NCI-H1105 (cell line): ENCODE data around the gene CHRD.
A peak's percentile ranks its signal among the peaks of the same experiment; 100 is the strongest.

ENCODE experiments used
- DNase-seq: peaks from one replicate; lab custom pipeline; 2025; lab: John Stamatoyannopoulos, UW

Gene CHRD

DNA sequence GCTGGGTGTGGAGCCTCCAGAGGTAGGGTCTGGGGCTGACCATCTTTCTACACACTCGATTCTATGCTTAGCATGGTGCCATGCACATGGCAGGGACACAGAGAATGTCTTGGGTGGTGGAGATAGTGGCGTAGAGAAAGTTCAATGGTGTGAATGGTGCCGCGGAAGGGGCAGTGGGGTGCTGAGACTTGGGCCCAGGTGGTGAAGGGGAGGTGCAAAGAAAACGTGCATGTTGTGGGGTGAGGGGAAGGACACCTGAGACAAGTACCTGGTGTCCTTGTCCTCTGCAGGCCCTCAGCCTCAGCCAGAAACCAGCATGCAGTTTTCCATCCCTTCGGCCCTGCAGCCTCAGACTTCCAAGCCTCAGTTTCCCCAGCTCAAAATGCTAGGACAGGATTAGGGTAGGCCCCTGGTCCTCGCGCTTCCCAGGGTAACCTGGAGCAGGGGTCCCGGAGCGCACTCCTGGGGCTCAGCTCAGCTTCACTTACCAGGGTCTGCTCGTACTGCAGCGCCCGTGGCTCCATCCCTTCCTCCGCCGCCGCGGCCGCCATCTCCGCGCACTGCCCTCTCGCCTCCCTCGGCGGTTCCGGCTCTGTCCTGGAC is 18.8 kb upstream of the CHRD start:
- peak; percentile 52 for DNase-seq

DNA sequence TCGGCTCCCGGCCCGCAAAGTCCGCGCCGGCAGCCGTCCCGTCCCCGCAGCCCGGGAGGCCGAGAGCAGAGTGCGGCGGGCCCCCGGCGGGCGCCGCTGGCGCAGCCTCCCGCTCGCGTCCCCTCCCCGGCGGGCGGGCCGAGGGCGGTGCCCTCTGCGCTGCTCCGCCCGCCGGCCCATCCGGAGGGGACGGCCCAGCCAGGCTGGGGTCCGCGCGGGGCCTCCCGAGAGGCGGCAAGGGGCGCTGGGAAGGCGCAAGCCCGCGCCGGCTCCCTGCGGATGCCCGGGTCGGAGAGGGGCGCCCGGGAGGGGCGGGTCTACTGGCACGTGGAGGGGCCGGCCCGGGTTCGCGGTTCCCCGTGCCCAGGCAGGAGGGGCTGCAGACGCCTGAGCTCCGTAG is 18.3 kb upstream of the CHRD start, which contains the start of the genes CLCN2 and POLR2H:
Gene CLCN2, minus strand, starts transcription at position 74 of the 400 bp plus-strand sequence. CDS start 126 bp downstream, outside the sequence.
Gene POLR2H, plus strand, starts transcription at position 179 of the 400 bp plus-strand sequence. CDS start 1,783 bp downstream, outside the sequence.
- DNase-seq: peak; percentile 55

DNA sequence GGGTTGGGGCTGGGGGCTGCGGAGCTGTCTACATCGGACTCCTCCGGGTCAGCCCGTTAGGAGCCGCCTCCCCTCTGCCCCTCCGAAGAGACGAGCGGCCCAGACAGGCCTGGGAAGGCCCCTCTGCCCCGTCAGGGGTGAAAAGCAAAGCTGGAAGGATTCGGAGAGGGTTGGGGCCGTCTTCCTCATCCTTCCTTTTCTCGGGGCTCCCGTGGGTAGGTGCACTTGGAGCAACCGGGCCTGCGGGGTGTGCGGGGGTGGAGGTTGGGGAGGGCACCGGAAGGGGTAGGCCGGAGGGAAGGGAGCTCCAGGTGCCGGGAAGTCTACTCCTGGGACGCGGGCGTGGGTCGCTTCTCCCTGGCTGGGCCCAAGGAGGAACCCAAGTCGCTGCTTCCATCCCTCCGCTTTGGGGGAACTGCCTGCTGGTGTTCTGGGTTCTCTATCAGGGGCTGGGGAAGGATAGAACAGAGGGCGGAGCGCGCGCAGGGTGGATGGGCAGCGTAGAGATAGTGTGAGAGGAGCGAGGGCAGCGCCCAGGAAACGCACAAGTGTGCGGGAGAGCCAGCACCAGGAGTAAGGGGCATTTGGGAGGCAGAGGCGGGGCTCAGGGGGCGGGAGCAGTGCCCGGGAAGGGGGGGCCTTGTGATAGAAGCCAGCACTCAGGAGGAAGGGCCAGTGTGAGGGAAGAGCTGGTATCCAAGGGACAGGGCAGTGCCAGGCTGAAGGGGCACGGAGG is 17.8 kb upstream of the CHRD start:
- peak; percentile 80 for DNase-seq

DNA sequence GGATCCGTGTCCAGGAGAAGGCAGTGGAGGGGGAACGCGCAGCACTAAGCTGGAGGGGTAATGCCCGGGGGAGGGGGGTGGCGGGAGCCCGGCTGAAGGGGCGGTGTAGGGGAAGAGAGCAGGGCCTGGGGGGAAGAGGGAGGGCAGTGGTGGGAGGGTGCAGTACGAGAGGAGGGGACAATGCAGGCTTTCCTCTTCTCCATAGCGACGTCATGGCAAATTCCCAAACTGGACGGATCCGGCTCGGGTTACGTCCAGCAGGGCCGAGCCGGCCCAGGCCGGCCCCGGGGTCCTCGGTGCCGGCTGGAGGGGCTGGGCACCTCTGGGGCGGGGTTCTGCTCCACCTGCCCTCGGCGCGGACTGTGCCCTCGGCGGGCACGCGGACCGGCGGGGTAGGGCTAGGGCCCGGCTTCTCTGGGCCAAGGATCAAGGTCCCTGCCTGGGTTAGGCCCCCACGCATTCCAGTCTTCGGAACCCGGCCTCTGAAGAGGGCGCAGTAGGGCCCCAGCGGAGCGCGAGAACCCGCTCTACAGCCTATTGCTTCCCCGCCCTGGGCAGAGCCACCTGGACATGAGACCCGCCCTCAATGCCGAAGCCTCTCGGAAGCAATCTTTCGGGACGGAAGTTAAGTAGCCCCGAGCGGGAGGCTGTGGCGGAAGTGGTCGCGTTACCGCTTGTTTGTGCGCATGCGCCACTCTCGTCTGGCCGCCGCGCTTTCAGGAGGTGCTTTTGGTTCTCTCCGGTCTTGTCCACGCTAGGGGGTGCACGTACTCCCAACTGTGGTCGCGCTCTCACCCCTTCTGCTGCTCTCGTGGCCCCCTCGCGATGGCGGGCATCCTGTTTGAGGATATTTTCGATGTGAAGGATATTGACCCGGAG is 16.9 kb upstream of the CHRD start:
- peak; percentile 99 for DNase-seq

DNA sequence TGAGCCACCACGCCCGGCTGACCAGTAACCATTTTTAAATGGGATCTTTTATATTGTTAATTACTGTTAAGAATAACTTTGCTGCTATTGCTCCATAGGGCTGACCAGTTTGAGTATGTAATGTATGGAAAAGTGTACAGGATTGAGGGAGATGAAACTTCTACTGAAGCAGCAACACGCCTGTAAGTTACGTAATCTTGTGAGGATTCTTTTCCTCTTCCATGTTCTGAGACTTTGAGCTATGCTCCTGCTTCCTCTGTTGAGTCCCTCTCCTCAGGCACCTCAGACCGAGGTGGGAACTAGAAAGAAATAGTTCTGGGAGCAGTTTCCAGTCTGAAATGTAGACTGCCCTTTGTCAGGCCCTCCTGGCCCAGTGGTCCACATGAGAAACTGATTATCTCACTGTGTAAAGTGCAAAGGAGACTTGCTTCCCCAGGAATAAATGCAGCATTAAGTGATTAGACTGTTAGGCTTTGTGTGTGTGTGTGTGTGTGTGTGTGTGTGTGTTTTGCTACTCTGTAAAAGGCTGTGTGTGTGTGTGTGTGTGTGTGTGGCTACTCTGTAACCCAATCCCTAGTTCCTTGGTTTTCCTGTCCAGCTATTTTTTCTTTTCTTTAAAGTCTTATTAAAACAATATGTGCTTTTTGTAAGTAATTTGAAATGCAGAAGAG is 13.1 kb upstream of the CHRD start:
- no peak for DNase-seq

DNA sequence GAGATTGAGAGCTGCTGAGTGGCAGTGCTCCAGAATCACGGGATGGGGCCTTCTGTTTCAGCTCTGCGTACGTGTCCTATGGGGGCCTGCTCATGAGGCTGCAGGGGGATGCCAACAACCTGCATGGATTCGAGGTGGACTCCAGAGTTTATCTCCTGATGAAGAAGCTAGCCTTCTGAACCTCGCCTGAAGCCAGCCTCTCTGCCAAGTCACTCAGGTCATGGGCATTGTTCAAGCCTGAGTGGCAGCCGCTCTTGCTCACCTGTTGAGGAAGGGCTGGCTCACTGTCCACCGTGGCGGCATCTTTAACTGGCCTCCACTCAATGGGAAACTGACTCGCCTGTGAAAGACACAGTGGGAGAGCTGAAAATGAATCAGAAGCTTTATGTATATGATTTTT is 11.7 kb upstream of the CHRD start:
- no peak for DNase-seq

DNA sequence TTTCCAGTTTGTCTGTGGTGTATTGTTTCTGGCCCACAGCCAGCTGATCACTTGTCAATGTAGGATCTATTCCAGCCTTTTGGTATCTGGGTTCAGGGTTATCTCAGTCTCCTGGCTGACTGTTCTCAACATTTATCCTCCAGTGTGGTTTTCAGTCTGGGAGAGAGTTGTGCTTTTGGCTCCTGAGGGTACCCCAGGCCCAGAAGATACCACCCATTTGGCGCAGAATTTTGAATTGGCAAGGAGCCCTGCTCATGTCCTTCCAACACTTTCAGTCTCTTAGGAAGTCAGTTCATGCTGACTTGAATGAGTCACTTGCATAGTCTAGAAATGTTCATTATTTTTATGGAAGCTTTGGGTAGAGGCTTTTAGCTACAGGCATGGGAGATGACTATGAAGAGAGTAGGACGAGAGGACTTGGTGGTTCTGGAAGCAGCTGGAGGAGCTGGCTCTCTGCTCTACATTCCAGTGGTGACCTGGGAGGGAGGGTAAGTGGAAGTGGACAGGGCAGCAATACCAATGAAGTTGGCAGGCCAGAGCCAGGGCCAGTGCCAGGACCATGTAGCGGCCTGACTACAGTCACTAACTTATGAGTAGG is 11.2 kb upstream of the CHRD start:
- DNase-seq: no peak

DNA sequence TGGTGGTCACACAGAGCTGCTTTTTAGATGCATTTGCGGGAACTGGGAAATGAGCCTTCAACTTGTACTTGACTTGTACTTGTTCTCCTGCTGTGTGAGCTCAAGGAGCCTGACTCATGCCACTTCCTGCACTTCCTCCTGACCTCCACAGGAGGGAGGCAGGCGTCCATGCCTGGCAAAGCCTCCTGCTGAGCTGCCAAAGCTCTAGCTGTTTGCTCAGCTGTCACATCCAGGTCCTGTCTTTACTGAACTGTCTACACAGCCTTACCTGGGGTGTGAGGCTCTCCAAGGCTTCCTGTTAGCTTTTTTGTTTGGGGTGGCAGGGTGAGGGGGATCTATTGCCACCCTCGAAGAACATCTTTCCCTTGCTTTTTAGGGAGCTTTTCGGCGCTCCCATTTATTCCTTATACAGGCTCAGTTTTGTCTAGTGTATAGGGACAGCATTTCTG is 8.3 kb upstream of the CHRD start:
- DNase-seq: peak; percentile 94

DNA sequence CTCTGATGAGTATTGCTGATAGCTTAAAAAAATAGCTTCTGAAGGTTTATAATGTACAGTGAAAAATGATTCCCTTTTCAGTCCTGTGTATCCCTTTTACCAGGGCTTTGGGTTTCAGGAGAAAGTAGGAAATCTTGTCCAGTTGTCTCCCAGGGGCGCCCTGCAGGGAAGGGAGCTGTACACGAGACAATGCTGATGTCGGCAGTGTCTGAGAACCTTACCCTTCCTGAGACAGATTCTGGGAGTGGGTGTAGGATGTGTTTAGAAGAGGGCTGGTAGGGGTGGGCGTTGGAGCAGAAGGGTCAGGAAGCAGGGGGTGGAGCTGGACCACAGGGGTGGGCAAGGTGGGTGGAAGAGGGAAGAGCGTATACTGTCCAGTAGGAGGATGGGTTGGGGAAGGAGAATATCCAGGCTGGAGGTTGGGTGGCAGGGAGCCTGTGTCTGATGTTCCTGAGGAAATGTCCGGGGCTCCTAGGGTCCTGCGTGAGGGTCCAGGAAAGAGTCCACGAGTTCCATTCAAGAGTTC is 7.5 kb upstream of the CHRD start:
- no peak for DNase-seq

DNA sequence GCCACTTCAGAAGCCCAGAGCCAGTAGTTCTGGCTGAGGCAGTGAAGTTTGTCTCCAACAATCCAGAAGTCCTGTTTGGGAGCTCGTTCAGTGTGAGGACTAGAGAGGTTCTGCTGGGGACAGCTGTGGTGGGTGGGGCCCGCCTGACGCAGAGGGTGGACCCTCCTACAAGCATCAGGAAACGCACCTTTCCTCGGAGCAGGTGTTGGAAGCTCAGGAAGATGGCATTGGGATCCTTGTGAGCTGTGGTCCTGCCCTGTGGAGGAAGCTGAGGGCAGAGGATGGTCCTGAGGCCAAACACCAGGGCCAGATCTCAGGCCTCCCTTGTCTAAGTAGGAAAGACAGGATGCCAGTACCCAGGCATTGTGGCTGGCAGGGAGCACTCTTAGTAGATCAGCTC is 6.9 kb upstream of the CHRD start:
- no peak for DNase-seq

DNA sequence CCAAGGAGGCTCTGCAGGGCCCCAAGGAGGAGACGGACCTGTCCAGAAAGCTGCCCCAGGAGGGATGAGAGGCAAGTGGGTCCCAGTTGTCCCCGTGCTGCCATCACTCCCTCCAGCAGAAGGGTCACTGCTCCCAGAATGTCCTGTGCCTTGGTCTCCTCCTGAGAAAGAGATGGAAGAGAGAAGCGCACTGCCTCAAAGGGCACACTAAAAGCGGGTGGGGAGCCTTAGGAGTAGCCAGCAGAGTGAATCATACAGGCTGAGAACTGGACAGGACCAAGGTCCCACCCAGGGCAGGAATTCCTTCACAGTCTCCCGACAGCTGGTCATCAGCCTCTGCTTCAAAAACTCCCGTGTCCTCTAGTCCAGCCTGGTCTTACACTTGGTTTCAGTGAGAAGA is 6.4 kb upstream of the CHRD start:
- no peak for DNase-seq

DNA sequence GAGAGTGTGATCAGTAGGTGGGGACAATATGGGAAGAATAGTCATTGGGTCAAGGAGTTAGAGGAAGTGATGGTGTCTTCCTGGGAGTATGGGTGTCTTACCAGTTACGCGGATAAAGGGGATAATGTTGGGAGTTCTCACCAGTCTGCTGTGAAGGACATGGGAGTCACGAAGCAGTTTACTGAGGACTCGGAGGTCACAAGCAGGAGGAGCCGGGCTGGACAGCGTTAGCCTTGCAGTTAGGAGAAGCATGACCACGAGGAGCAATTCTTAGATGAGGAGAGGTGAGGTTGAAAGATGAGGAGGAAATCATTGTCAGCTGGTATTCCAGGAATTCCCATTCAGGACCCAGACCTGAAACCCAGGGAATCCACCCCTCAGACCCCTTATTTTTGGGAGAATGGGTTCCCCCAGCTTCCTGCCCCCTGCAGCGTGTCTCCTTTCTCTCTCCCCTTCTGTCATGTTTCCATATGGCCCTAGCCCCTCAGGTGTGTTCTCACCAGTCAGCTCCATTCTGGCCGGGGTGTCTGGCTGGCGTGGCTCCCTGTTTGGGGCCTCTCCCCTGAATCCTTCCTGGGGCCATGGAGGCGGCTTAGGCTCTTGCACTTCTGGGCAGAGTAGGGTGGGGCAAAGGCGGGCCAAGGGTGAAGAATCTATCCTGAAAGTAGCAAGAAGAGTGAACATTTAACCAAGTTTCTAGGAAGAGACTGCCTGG is 4.0 kb upstream of the CHRD start:
- DNase-seq: no peak

DNA sequence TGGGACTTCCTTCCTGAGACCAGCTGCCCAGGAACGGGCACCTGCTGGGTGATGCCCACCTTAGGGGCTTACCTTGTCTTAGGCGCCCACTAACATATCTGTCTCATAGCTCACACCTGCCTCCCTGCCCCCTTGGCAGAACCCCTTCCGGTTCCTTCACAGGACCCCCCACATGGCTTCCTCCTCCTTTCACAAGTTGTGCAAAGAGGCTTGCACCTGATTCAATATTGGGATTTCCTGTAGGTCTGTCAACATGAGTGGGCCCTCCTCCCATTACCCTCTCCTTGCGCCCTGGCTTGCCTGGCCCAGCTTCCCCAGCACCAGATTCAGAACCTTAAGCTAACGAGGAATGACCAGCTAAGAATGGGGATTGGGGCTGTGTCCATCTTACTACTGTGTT is 2.5 kb upstream of the CHRD start:
- DNase-seq: no peak

DNA sequence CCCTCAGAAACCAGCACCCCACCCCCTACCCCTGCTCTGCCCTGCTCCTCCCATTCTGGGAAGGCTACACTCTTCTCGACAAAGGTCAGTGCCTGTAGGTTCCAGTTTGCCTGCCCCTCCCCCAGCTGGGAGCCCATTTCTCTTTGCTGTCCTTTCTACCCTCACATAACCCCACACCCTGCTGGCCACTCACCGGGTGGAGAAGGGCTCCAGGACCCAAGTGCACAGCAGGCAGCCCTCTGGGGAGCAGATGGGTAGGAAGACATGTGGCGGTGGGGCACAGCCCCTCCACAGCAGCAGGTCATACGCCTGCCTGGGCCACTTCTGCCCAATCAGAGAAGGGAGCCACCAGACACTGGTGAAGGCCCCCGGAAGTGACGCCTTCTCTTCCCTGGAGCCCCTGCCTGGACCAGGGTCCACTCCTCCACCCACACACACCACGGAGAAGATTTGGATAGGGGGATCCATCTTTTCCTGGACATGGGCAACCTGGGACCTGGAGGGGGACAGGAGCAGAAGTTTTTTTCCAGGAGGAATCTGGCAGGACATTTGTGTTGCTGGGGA is 1.9 kb upstream of the CHRD start, which contains the start of gene THPO:
Gene THPO, minus strand, starts transcription at position 326 of the 564 bp plus-strand sequence. CDS start 1,948 bp downstream, outside the sequence.
- DNase-seq: no peak

DNA sequence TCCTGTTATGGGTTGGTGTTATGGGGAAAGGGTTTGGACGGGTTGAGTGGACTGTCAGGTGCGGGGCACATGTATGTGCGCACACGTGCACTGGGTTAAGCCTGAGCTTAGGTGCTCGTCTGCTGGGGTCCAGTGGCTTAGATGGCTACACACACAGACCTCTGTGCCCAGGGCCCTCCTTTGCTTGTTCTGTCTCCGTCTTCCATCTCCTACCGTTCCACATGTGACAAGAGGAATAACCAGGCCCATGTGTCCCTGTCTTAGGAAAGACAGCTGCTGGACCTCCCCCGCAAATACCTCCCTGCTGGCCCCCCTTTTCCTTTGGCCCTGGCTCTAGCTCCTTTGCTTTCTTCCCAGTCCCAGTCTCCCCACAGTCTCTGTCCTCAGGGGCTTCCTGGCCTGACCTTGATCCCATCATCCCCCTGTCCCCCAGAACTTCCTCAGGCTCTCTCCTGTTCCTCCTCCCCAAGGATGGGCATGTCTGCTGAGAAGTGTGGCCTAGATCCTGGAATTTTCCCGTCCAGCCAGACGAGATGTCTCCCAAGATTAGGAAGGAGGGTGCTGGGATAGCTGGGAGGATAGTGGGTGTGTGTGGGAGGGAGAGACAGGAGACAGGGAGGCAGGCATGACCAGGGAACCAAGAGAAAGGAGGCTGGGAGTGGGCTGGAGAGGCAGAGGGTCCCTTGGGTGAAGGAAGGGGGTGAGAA is 1.1 kb upstream of the CHRD start:
- DNase-seq: no peak

DNA sequence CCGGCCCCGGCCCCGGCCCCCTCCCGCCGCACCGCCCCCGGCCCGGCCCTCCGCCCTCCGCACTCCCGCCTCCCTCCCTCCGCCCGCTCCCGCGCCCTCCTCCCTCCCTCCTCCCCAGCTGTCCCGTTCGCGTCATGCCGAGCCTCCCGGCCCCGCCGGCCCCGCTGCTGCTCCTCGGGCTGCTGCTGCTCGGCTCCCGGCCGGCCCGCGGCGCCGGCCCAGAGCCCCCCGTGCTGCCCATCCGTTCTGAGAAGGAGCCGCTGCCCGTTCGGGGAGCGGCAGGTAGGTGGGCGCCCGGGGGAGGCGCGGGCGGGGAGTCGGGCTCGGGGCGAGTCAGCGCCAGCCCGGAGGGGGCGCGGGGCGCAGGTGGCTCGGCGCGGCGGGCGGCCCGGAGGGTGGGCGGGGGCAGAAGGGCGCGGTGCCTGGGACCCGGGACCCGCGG is 352 bp downstream of the CHRD start:
- no peak for DNase-seq

DNA sequence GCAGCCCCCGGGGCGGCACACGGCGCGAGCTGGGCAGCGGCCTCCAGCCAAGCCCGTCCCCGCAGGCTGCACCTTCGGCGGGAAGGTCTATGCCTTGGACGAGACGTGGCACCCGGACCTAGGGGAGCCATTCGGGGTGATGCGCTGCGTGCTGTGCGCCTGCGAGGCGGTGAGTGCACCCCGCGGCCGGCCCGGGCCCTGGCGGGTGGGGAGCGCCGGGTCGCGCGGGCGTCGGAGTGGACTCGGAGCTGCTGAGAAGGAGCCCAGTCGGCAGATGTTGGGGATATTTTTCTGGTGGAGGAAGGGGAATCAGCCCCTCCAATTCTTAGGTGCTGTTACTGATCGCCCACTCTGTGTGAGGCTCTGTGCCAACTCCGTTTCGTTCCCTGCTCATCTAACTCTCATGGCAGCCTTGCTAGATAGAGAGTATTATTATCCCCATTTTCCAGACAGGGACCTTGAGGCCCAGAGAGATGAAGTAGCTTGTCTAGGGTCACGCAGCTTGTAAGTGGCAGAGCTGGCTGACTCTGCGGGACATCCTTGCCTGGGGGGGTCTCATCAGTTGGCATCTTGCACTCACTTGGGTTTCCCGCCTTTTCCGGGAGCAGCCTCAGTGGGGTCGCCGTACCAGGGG is 890 bp downstream of the CHRD start:
- DNase-seq: no peak

DNA sequence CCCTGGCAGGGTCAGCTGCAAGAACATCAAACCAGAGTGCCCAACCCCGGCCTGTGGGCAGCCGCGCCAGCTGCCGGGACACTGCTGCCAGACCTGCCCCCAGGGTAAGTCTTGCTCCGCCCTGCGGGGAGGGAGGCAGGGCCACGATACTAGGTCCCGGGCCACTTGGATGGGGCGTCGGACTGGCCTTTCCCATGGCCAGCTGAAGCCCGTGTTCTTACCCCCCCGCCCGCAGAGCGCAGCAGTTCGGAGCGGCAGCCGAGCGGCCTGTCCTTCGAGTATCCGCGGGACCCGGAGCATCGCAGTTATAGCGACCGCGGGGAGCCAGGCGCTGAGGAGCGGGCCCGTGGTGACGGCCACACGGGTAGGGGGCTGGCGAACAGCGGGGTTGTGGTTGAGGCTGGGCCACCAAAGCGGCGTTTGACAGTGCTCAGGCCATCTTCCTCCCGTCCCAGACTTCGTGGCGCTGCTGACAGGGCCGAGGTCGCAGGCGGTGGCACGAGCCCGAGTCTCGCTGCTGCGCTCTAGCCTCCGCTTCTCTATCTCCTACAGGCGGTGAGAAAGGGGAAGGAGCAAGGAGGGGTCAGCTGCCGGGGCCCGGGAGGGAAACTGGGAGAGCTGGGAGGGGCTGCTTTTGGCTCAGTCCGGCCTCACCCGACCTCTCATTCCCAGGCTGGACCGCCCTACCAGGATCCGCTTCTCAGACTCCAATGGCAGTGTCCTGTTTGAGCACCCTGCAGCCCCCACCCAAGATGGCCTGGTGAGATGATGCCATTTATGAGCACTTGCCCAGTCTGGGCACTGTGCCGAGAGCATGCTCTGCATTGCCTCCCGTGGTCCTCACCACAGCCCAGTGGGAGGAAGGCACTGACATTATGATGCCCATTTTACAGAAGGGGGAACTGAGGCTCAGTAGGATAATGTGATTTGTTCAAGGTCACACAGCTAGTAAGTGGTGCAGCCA is 1.7 kb downstream of the CHRD start:
- DNase-seq: no peak
